ENCODE results near the gene RAP1B.

DNA sequence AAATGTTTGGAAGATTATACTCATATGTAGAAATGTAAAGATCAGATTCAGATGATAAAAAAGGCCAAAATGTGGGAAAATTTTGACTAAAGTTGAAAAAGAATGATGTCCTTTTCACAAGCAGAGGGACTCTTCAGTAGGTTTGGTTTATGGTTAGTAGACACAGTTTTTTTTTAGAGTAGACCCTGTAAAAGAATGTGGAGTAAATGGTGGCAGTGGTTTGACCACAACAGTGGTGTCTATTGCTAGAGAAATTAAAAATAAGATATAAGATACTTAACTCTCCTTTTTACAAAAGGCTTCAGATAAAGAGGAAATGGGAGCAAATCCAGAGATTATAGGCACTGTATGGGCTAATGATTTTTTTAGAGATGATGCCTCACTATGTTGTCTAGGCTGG, 21.8 kb downstream of the RAP1B start:
- TF ChIP-seq, protein P1, sequence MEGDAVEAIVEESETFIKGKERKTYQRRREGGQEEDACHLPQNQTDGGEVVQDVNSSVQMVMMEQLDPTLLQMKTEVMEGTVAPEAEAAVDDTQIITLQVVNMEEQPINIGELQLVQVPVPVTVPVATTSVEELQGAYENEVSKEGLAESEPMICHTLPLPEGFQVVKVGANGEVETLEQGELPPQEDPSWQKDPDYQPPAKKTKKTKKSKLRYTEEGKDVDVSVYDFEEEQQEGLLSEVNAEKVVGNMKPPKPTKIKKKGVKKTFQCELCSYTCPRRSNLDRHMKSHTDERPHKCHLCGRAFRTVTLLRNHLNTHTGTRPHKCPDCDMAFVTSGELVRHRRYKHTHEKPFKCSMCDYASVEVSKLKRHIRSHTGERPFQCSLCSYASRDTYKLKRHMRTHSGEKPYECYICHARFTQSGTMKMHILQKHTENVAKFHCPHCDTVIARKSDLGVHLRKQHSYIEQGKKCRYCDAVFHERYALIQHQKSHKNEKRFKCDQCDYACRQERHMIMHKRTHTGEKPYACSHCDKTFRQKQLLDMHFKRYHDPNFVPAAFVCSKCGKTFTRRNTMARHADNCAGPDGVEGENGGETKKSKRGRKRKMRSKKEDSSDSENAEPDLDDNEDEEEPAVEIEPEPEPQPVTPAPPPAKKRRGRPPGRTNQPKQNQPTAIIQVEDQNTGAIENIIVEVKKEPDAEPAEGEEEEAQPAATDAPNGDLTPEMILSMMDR (IDR thresholded peaks at IDR 0.05) = no peak
- no peak for TF ChIP-seq POLR2A (IDR thresholded peaks at IDR 0.05)
- no peak for TF ChIP-seq EP300 (IDR thresholded peaks at IDR 0.05; ENCODE audit: low read depth)
- TF ChIP-seq POLR2AphosphoS5 (IDR thresholded peaks at IDR 0.05) = no peak
